T47D (cell line): ENCODE data around the gene FLAD1.
"Not testable (repeated sequence)": the region's sequence is repeated elsewhere in the genome, so short reads cannot be mapped to it uniquely, and the experiment has no call there.

ENCODE experiments used
- DNase-seq, 2 experiments: peaks; one replicate each; pipeline versions ENCODE4 v3.0.0 to v3.0.0-alpha.2; 2011 to 2012; ENCODE audit warnings: low read depth in 1 of 2, low spot score in 1 of 2
- JUND ChIP-seq: IDR thresholded peaks from 2 replicates; pipeline ENCODE4 v1.6.1; 2012; ENCODE audit warnings: low read depth
- in situ Hi-C: cut with HindIII; loops from 2 replicates; pipeline ENCODE4 v1.10.0; 2016; ENCODE audit warnings: low sequenced_read_pairs, low pct_unique_long_range_greater_than_20kb

FLAD1 gene

DNA sequence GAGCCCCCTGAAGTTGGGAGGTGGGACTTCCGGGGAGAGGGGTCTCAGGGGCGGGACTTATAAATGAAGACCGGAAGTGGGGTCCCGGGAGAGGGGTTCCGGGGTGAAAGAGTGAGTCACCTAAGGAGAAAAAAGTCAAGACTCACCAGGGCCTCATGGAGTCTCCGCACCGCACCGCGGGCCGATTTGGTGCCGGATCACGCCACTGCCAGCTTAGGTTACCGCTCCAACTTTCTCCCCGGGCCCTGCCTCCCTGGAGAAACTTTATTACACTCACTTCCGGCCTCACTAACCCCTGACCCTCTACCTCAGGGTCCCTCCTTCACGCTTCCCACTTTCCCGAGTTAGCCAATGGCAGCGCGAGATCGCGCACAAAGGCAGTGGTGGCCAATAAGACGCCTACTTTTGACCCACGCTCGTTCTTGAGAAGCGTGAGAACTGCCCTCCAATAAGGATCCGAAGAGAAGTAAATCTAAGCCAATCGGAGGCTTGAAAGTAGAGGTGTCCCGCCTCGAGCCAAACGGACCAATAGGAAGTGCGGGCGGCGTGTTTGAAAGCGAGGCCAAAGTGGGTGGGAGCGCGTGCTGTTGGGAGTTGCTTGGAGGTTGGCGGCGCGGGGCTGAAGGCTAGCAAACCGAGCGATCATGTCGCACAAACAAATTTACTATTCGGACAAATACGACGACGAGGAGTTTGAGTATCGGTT, 8.9 kb upstream of the FLAD1 start, which contains the start of gene CKS1B:
Gene CKS1B (plus strand): TSS at position 580 of the 706 bp plus-strand sequence. CDS start 65 bp downstream, at position 645.
- DNase-seq: peak; percentile 95 to 100
- in situ Hi-C loops: no loop called here
- no peak for TF ChIP-seq JUND

DNA sequence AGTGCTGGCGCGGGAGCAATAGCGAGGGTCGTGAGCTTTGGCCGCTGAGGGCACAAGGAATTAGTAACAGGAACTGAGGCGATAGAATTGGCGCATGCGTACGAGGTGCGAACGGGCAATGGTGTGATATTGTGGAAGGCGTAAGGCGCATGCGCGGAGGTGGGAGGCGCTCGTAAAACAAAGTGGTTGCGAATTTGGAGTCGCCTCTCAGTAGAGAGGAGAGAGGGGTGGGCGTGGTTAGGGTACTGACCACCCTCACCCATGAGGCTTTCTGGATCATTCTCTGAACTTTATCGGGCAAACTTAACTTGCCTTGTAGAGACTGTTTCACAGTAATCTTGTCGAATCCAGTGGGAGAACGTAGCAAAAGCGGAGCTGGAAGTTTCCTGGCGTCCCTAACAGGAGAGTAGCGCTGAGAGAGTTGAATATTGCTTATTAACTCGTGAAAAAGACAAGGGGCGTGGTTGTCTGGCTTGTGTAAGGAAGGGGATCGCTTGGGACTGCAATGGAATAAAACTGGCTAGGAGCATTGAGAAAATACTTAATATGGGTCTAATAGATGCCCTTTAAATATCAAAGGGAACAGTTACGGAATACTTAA, 8.2 kb upstream of the FLAD1 start:
- in situ Hi-C loops: no loop called here
- DNase-seq: peak; percentile 73 to 97
- no peak for TF ChIP-seq JUND

- TF ChIP-seq JUND: no peak
- peak in 1 of 2 experiments; percentile 48 for DNase-seq
- in situ Hi-C loops: no loop called here
Observed at GRCh38 chr1:154975409-154976059, 7.6 kb upstream of the FLAD1 start.

GRCh38 chr1:154977762-154978161, 5.4 kb upstream of the FLAD1 start:
- DNase-seq, in situ Hi-C loops: not testable (repeated sequence)

- DNase-seq: no peak
- no peak for TF ChIP-seq JUND
- in situ Hi-C loops: no loop called here
Observed at GRCh38 chr1:154978360-154978759, 4.8 kb upstream of the FLAD1 start.

- in situ Hi-C loops: no loop called here
- DNase-seq: no peak
- no peak for TF ChIP-seq JUND
Observed at GRCh38 chr1:154982341-154982740, 803 bp upstream of the FLAD1 start.

DNA sequence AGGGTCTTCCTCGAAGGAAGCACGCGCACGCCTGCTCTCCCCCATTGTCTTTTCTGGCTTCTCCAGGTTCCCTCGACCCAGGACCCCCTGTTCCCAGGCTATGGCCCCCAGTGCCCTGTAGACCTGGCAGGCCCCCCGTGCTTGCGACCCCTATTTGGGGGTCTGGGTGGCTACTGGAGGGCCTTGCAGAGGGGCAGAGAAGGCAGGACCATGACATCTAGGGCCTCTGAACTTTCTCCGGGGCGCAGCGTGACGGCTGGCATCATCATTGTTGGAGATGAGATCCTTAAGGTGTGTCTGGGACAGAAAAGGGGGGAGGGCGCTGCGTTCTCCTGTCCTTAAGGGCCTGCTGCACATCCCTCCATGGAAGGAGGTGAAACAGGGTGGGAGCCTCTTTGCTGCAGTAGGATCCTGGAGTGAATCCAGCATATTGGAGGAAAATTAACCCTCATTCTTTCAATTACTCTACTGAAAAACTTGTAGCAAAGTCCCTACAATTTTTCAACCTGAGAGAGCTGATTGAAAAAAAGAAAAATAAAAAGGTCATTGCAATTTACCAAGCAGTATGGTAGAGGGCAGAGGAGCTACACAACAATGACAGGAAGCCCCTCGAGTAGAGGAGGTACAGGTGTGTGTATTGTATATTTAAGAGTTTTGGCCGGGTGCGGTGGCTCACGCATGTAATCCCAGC, 777 bp downstream of the FLAD1 start:
- TF ChIP-seq JUND: no peak
- in situ Hi-C loops: no loop called here
- no peak for DNase-seq

- DNase-seq, in situ Hi-C loops: not testable (repeated sequence)
Observed at GRCh38 chr1:154986736-154987135, 3.6 kb downstream of the FLAD1 start.

GRCh38 chr1:154987326-154987725, 4.2 kb downstream of the FLAD1 start:
- in situ Hi-C loops: no loop called here
- no peak for TF ChIP-seq JUND
- no peak for DNase-seq

- in situ Hi-C loops: no loop called here
- peak in 1 of 2 experiments; percentile 41 for DNase-seq
- no peak for TF ChIP-seq JUND
Observed at GRCh38 chr1:154988058-154988954, 5.2 kb downstream of the FLAD1 start.

DNA sequence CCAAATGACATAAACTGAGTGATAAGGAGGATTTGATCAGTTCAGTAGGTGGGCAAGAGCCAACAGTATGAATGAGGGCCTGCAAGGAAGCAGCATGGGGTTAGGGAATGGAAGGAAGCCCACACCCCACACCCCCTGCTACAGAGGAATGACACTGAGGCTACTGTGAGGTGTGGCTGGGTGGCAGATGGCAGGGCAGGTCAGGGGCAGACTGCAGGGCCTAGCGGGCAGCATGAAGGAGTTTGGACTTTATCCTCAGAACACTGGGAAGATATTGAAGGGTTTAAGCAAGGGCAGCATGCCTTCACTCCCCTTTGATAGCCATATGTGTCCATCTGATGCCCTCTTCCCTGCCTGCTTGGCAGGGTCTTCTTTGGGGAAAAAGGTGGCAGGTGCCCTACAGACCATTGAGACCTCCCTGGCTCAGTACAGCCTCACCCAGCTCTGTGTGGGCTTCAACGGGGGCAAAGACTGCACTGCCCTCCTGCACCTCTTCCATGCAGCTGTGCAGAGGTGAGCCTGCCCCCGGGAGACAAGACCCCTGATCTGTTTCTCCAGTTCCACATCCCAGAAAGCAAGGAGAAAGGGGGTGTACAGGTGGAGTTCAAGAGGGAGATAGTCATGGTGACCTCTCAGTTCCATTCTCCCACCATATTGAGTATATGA, 6.2 kb downstream of the FLAD1 start:
- in situ Hi-C loops: no loop called here
- DNase-seq: no peak
- TF ChIP-seq JUND: no peak

- TF ChIP-seq JUND: no peak
- DNase-seq: no peak
- in situ Hi-C loops: no loop called here
Observed at GRCh38 chr1:154990276-154990675, 7.1 kb downstream of the FLAD1 start.
